ENCODE results near the gene MAP2K5.

GRCh38 chr15:67722030-67722817, 179.7 kb downstream of the MAP2K5 start:
- no peak for TF ChIP-seq CTCF (IDR thresholded peaks at IDR 0.05; ENCODE audit: low read depth, low read length)
- TF ChIP-seq EZH2phosphoT487 (IDR thresholded peaks at IDR 0.05; ENCODE audit: low read depth), result no peak

All from OCI-LY3 (cell line).